Upper lobe of left lung (tissue), 6 donors: ENCODE data around the gene COX4I1. TPM values are rescaled to one million over a fixed set of nuclear protein-coding genes. Genes with fewer than 3 reads are reported as not detected.

Experiments used
- ATAC-seq, 2 donors: fragments of 200-7000 bp; cut with Tn5 transposase; one replicate each; pipeline ENCODE4 v1.9.1; 2022; ENCODE audit warnings: mild to moderate bottlenecking in 2 of 2, moderate library complexity in 2 of 2; ENCODE audit not compliant: low FRiP score in 2 of 2
- DNase-seq, 2 donors: peaks; one replicate each; pipeline ENCODE4 v3.0.0-alpha.2; 2019 to 2020
- H3K27ac ChIP-seq, 4 donors: fragments of 200-600 bp; sonication (generic); one replicate each; pipeline ENCODE4 v1.5.1; 2016 to 2019
- H3K27me3 ChIP-seq, 4 donors: fragments of 200-600 bp; sonication (generic); one replicate each; pipeline ENCODE4 v1.5.1; 2017 to 2019
- H3K36me3 ChIP-seq, 4 donors: fragments of 200-600 bp; sonication (generic); one replicate each; pipeline ENCODE4 v1.5.1; 2016 to 2019
- H3K4me1 ChIP-seq, 4 donors: fragments of 200-600 bp; sonication (generic); one replicate each; pipeline ENCODE4 v1.5.1; 2018 to 2019
- H3K4me3 ChIP-seq, 4 donors: fragments of 200-600 bp; sonication (generic); one replicate each; pipeline ENCODE4 v1.5.1; 2017 to 2019; ENCODE audit warnings: mild to moderate bottlenecking in 2 of 4, moderate library complexity in 1 of 4
- H3K9me3 ChIP-seq, 4 donors: fragments of 200-600 bp; sonication (generic); one replicate each; pipeline ENCODE4 v1.5.1; 2018 to 2019
- CTCF ChIP-seq, 6 experiments: fragments of 450-650 bp in 4 of 6; fragments of 200-600 bp in 2 of 6; sonication (generic) in 2 of 6; IDR thresholded peaks; one replicate each; pipeline ENCODE4 v1.5.1; 2016 to 2019; ENCODE audit warnings: antibody characterized with exemption in 6 of 6
- EP300 ChIP-seq, 4 donors: sonication (generic); formaldehyde crosslinking; IDR thresholded peaks; one replicate each; pipeline ENCODE4 v1.5.1; 2017; ENCODE audit warnings: antibody characterized with exemption in 4 of 4, control low read depth in 2 of 4
- POLR2A ChIP-seq, 4 donors: fragments of 450-650 bp; IDR thresholded peaks; one replicate each; pipeline ENCODE4 v1.5.1; 2016 to 2017; ENCODE audit warnings: antibody characterized with exemption in 4 of 4, mild to moderate bottlenecking in 2 of 4
- POLR2AphosphoS5 ChIP-seq, 2 donors: sonication (generic); formaldehyde crosslinking; IDR thresholded peaks; one replicate each; pipeline ENCODE4 v1.5.1; 2017; ENCODE audit warnings: antibody characterized with exemption in 2 of 2
- WGBS, 2 donors: methylation state at CpG; one replicate each; pipeline ENCODE4 v1.1.5; 2017 to 2018; 5-methylcytosine and 5-hydroxymethylcytosine counted together
- total RNA-seq, 6 donors: library from RNA; depleted of rRNA in 4 of 6; stranded (reverse); fragments of >200 nt in 4 of 6; gene quantifications; one replicate each; pipeline versions ENCODE4 v1.1.0 to v1.2.1, GENCODE V29; 2016 to 2021
- donor health status: DM: no; HTN: no; CAD: no; lungs with moderate emphysema.
- donor health status: DM: no; HTN: yes; CAD: no; lungs with severe emphysema.

The COX4I1 gene
- total RNA-seq, 6 donors from 2014 or later, result 160 to 490 (median 439) TPM

GRCh38 chr16:85819771-85820170 is 20.3 kb downstream of the COX4I1 start:
- Histone ChIP-seq H3K27ac (no peak overlapping the region), H3K4me1 (peaks cover 0 to 15% (median 2%) of the 10 kb centered on the region in 4 donors), H3K27me3 (no peaks in the 10 kb centered on the region), H3K4me3 (no peak overlapping the region), H3K9me3 (no peaks in the 10 kb centered on the region), H3K36me3 (no peaks in the 10 kb centered on the region)
- TF ChIP-seq CTCF (IDR thresholded peaks at IDR 0.05), result no peak
- no peak for TF ChIP-seq POLR2A (IDR thresholded peaks at IDR 0.05)
- no peak for TF ChIP-seq EP300 (IDR thresholded peaks at IDR 0.05)
- no peak for TF ChIP-seq POLR2AphosphoS5 (IDR thresholded peaks at IDR 0.05)
- 56 to 61% methylated on average over 5 to 6 of the region's 6 CpGs for WGBS, 2 donors
- ATAC-seq (no peak), DNase-seq (no peak)

- H3K4me1 ChIP-seq, result peaks cover 0 to 15% (median 2%) of the 10 kb centered on the region in 4 donors
- no peak for DNase-seq
- TF ChIP-seq EP300 (IDR thresholded peaks at IDR 0.05) (no peak), CTCF (IDR thresholded peaks at IDR 0.05) (no peak), POLR2A (IDR thresholded peaks at IDR 0.05) (no peak), POLR2AphosphoS5 (IDR thresholded peaks at IDR 0.05) (no peak)
- no peaks in the 10 kb centered on the region for H3K27me3 ChIP-seq
- no peak for ATAC-seq
- H3K36me3 ChIP-seq, result no peaks in the 10 kb centered on the region
- H3K27ac ChIP-seq, result no peak overlapping the region
- no peaks in the 10 kb centered on the region for H3K9me3 ChIP-seq
- 65 to 71% methylated on average over 22 of the region's 22 CpGs for WGBS, 2 donors
- no peak overlapping the region for H3K4me3 ChIP-seq
Measured at GRCh38 chr16:85820604-85821372, 21.3 kb downstream of the COX4I1 start.

- 15 to 45% methylated on average over 7 to 27 of the region's 27 CpGs for WGBS, 2 donors
- peaks cover 0 to 15% (median 2%) of the 10 kb centered on the region in 4 donors for H3K4me1 ChIP-seq
- ATAC-seq (peak; percentile 85 to 93), DNase-seq (peak; percentile 87 to 96)
- TF ChIP-seq POLR2AphosphoS5 (IDR thresholded peaks at IDR 0.05) (no peak), CTCF (IDR thresholded peaks at IDR 0.05) (peak; percentile 95 to 99 (median 98))
- no peaks in the 10 kb centered on the region for H3K27me3 ChIP-seq
- no peaks in the 10 kb centered on the region for H3K36me3 ChIP-seq
- no peaks in the 10 kb centered on the region for H3K9me3 ChIP-seq
- H3K27ac ChIP-seq, result no peak overlapping the region
- no peak overlapping the region for H3K4me3 ChIP-seq
Measured at GRCh38 chr16:85821390-85822135, 22.1 kb downstream of the COX4I1 start.

- Histone ChIP-seq H3K4me1 (peaks cover 0 to 15% (median 2%) of the 10 kb centered on the region in 4 donors), H3K9me3 (no peaks in the 10 kb centered on the region), H3K36me3 (no peaks in the 10 kb centered on the region), H3K27me3 (no peaks in the 10 kb centered on the region), H3K27ac (no peak overlapping the region), H3K4me3 (no peak overlapping the region)
- DNase-seq (peak in 1 of 2 donors; percentile 70), ATAC-seq (no peak)
- 92% methylated on average over 12 of the region's 12 CpGs for WGBS, 2 donors
- TF ChIP-seq CTCF (IDR thresholded peaks at IDR 0.05), result no peak
- no peak for TF ChIP-seq EP300 (IDR thresholded peaks at IDR 0.05)
- TF ChIP-seq POLR2AphosphoS5 (IDR thresholded peaks at IDR 0.05), result no peak
- TF ChIP-seq POLR2A (IDR thresholded peaks at IDR 0.05), result no peak
Measured at GRCh38 chr16:85822145-85822544, 22.6 kb downstream of the COX4I1 start.
